NCI-H1930 (cell line): ENCODE measurements around the gene IRF6.
A peak's percentile ranks its signal among the peaks of the same experiment; 100 is the strongest.

ENCODE experiments used
- DNase-seq, 2 experiments: peaks; one replicate each; lab custom pipeline; 2025; lab: John Stamatoyannopoulos, UW

Gene IRF6

DNA sequence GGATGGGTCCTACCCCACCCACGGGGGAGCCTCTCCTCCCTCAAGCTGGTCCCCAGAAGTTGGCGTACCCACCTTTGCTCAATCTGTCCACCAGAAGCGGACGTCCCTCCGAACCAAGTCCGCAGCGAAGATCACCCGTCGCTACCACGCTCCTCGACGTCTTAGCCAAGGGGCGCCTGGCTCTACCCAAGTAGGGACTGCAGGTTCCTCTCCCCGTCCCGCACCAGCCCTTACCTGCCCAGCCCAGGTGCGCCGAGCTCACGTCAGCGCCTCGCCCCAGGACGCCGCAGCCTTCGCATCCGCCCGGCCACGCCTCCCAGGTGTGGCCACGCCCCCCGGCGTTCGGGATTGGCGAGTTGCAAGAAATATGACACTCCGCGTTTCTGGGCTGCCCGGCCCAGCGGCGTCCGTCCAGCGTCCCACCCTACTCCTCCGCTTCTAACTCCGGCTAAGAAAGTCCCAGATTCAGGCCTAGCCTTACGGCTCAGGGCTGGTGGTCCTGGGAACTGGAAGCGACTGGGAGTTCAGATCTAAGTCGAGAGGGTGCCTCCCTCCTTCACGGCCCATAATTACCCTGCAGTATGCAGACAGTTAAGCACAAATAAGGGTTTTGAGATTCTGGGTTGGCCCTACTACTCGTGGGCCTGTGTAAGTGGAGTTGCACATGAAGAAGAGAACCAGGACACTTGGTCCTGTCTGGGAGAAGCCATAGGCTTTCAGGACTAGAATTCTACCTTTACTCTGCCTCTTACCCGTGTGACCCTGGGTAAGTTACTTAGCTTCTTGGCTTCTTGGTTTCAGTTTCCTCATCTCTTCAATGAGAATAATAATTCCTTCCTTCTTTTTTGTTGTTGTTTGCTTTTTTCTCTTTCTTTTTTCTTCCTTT lies at the start of gene IRF6:
Gene IRF6 (minus strand): TSS at position 268 of the 886 bp plus-strand sequence. CDS start 4,729 bp downstream, outside the sequence.
- peak; percentile 79 to 90 for DNase-seq

GRCh38 chr1:209855623-209856022 lies 49.7 kb upstream of the IRF6 start:
- DNase-seq: no peak

DNA sequence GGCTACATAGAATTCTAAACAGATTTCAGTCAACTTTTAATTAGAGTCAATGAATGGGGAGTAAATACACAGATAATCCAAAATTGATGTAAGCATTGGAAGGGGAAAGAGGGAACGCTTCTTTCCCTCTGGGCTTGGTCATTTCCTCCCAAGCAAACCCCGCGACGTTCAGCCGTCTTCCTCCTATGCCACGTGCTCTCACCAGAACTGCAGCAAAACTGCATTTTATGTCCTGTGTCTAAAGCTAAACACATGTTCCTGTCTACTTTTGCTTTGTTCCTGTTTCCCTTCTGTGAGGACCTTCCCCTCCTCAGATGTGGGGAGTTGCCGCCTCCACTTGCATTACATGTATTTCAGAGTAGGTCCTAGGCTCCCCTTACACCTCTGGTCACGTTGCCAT lies 49.1 kb upstream of the IRF6 start:
- no peak for DNase-seq

DNA sequence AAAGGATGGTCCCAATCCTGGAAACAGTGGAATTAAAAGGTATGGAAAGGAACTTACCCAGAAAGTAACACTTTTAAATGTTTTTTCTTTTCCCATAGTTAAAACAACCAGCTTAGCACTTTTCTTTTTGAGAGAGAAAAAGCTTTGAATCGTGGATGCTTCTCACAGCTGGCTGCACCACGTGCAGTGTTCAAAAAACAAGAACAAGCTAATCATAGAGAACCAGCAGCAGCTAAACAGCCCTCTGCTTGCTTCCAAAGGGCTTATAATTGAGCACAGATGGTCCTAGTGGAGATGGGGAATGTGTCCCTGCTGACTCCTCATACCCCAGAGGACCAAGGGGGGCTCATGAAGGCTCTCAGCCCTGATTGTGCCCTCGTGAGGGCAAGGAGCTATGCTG lies 48.3 kb upstream of the IRF6 start:
- DNase-seq: no peak

- no peak for DNase-seq
Observed at GRCh38 chr1:209853676-209854075, 47.7 kb upstream of the IRF6 start.

GRCh38 chr1:209850342-209850979 lies 44.5 kb upstream of the IRF6 start:
- DNase-seq: peak; percentile 65 to 72

- DNase-seq: no peak
Observed at GRCh38 chr1:209849388-209849787, 43.4 kb upstream of the IRF6 start.

- DNase-seq: no peak
Observed at GRCh38 chr1:209845408-209845725, 39.4 kb upstream of the IRF6 start.

GRCh38 chr1:209844695-209845407 lies 38.9 kb upstream of the IRF6 start:
- DNase-seq: no peak

- DNase-seq: no peak
Observed at GRCh38 chr1:209840611-209841010, 34.7 kb upstream of the IRF6 start.

DNA sequence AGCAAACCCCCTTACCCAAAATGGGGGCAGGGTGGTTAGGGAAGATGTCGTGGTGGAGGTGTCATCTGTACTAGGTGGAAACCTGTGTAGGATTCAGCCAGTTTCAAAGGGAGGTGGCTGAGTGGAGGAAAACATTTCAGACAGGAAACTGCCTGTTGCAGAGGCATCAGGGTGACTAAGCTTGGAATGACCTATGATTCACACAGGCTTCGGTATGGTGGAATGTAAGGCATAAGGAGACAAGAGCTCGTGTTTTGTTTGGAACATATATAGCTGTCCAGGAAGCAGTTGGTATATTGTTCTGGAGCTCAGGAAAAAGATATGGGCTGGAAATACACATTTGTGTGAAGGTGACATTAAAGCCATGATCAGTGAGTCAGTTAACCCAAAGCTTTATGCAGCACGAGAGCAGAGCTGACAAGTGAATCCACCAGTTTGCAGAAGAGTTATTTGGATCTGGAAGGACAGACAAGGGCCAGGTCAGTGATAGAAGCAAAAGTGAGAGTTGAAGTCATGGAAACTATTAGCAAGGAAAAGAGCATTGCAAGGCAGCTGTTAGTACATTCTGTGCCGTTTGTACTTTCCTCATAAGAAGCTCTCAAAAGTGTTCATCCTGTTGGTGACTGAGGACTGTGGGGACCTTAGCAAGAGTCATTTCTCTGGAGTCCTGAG lies 34.1 kb upstream of the IRF6 start:
- no peak for DNase-seq

GRCh38 chr1:209838537-209838936 lies 32.6 kb upstream of the IRF6 start:
- no peak for DNase-seq

GRCh38 chr1:209837671-209838070 lies 31.7 kb upstream of the IRF6 start:
- no peak for DNase-seq

DNA sequence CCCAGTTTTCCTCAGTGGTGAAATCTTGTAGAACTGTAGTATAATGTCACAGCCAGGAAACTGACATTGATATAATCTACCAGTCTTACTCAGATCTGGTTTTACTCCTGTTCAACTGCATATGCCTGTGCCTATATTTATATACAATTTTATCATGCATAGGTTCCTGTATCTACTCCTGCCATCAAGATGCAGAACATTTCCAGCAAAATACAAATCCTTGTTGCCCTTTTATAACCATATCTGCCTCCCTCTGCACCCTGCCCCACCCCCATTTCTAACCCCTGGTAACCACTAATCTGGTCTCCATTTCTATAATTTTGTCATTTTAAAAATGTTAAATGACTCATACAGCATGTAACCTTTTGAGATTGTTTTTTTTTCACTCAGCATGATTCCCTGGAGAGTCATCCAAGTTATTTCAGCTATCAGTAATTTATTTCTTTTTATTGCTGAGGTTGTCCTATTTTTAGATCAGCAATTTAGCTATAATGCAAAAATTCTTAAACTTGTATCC lies 29.9 kb upstream of the IRF6 start:
- no peak for DNase-seq

GRCh38 chr1:209831615-209832014 lies 25.7 kb upstream of the IRF6 start:
- no peak for DNase-seq

DNA sequence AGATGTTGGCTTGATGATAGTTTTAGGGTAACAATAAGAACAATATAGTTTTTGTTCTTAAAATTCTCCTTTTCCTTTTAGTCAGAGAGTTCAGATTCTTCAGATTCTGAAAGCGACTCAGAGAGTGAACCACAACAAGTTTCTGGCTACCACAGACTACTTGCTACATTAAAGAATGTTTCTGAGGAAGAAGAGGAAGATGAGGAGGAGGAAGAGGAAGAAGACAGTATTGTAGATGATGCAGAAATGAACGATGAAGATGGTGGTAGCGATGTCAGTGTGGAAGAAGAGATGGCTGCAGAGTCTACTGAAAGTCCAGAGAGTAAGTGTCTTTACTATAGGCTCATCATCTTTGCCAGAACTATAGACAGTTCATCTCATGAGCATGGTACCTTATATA lies 24.8 kb upstream of the IRF6 start:
- no peak for DNase-seq

DNA sequence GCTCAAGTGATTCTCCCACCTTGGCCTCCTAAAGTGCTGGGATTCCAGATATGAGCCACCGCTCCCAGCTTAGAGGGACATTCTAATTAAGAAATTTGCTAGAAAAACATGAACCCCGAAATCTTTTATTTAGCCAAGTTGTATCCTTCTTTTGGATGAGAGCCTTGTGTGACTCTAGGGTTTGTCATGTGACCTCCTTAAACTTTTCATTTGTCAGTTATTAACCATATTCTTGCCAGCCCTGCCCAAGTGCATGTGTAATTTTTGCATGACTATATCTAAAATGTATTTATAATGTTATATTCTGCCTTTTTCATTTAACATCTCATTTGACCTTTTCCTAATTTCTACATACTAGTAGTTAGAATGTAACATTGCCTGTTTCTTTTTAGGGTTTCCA lies 23.8 kb upstream of the IRF6 start:
- DNase-seq: no peak

- peak; percentile 93 to 97 for DNase-seq
Observed at GRCh38 chr1:209827384-209828262, 21.7 kb upstream of the IRF6 start, which contains the start of gene UTP25. Gene UTP25 (plus strand): TSS chr1:209827972. CDS start chr1:209828064, 92 bp downstream.

GRCh38 chr1:209825591-209826434 lies 19.9 kb upstream of the IRF6 start:
- DNase-seq: no peak
